Nephron progenitor cell (in vitro differentiated cells): Measurements from ENCODE around the gene RARA.

ENCODE experiments used
- DNase-seq: peaks from one replicate; pipeline ENCODE4 v3.0.0; 2021
- H3K27ac Mint-ChIP-seq: 2 replicates; pipeline ENCODE4 v1.8.0; 2021; ENCODE audit warnings: mild to moderate bottlenecking, moderate library complexity, mixed read lengths
- H3K27me3 Mint-ChIP-seq: 2 replicates; pipeline ENCODE4 v1.8.0; 2021; ENCODE audit warnings: mild to moderate bottlenecking, low read depth, mixed read lengths; ENCODE audit not compliant: poor library complexity
- H3K36me3 Mint-ChIP-seq: 2 replicates; pipeline ENCODE4 v1.8.0; 2021; ENCODE audit warnings: low read depth, mixed read lengths
- H3K4me1 Mint-ChIP-seq: 2 replicates; pipeline ENCODE4 v1.8.0; 2021; ENCODE audit warnings: mixed read lengths
- H3K4me3 Mint-ChIP-seq: 2 replicates; pipeline ENCODE4 v1.8.0; 2021; ENCODE audit warnings: mild to moderate bottlenecking, moderate library complexity, mixed read lengths
- H3K9me3 Mint-ChIP-seq: 2 replicates; pipeline ENCODE4 v1.8.0; 2021; ENCODE audit warnings: mild to moderate bottlenecking, moderate library complexity, mixed read lengths
- TF ChIP-seq, protein P1 (sequence below): fragments of 200-600 bp; sonication (generic); IDR thresholded peaks from 2 replicates; pipeline ENCODE4 v1.5.0; 2021; ENCODE audit warnings: antibody characterized with exemption

Gene RARA

DNA sequence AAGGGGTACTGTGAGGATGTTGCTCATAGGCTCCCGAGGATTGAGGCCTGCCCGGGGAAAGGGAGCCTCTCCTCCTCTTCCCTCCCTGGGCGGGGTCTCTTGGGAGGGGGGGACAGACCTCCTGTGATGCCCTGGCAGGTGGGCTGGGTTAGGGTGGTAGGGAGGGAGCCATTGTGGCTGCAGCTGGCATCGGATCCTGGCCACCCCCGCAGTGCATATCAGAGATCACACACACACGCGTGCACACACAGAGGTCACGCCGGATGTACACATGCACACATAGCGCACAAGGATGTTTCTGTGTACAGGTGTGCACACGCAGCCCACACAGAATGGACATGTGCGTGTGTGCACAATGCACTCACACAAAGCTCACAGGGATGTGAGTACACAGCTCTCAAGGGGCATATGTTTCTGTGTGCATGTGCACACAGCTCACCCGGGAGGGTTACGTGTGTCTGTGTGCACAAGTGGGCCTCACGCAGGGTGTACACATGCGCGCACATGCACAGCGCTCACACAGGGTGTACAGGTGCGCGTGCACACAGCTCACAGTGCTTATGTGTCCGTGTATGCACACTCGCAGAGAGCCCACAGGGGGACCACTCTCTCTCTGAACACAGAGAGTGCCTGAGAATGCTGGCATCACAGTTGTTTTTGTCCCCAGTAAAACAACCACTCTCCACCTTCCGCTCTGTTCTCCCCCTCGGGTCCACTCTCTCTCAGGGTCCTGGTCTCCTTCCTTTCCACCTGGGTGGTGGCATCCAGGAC, 53.1 kb downstream of the RARA start:
- TF ChIP-seq, protein P1, sequence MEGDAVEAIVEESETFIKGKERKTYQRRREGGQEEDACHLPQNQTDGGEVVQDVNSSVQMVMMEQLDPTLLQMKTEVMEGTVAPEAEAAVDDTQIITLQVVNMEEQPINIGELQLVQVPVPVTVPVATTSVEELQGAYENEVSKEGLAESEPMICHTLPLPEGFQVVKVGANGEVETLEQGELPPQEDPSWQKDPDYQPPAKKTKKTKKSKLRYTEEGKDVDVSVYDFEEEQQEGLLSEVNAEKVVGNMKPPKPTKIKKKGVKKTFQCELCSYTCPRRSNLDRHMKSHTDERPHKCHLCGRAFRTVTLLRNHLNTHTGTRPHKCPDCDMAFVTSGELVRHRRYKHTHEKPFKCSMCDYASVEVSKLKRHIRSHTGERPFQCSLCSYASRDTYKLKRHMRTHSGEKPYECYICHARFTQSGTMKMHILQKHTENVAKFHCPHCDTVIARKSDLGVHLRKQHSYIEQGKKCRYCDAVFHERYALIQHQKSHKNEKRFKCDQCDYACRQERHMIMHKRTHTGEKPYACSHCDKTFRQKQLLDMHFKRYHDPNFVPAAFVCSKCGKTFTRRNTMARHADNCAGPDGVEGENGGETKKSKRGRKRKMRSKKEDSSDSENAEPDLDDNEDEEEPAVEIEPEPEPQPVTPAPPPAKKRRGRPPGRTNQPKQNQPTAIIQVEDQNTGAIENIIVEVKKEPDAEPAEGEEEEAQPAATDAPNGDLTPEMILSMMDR, result no peak
- H3K4me3 Mint-ChIP-seq, result peak overlapping the region; percentile 68
- H3K27ac Mint-ChIP-seq, result no peak overlapping the region
- no peak for DNase-seq
- peaks cover 28% of the 10 kb centered on the region for H3K4me1 Mint-ChIP-seq
- peaks cover 50% of the 10 kb centered on the region for H3K27me3 Mint-ChIP-seq
- H3K36me3 Mint-ChIP-seq, result no peaks in the 10 kb centered on the region
- no peaks in the 10 kb centered on the region for H3K9me3 Mint-ChIP-seq

DNA sequence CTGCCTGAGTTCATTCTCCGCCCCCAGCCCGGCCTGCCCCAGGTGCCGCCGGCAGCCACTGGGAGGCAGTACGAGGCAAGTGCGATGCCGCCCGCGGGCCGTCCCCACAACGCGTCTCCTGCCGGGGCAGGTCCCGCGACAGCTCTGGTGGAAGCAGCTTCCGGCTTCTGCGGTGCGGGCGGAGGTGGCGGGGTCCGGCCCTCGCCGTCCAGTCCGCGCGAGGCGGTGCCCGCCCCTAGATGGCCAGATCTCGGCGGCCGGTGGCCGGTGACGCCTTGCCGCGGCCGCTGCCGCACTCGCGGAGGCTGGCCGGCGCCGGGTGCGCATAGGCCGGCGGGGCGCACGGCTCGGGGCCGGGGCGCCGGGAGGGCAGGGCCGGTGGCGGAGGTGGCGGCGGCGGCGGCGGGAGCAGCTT, 53.7 kb downstream of the RARA start:
- peak; percentile 84 for DNase-seq
- peaks cover 25% of the 10 kb centered on the region for H3K4me1 Mint-ChIP-seq
- no peaks in the 10 kb centered on the region for H3K36me3 Mint-ChIP-seq
- no peaks in the 10 kb centered on the region for H3K9me3 Mint-ChIP-seq
- H3K27ac Mint-ChIP-seq, result no peak overlapping the region
- H3K4me3 Mint-ChIP-seq, result peak overlapping the region; percentile 68
- H3K27me3 Mint-ChIP-seq, result peaks cover 50% of the 10 kb centered on the region
- TF ChIP-seq, protein P1, result peak; percentile 50

DNA sequence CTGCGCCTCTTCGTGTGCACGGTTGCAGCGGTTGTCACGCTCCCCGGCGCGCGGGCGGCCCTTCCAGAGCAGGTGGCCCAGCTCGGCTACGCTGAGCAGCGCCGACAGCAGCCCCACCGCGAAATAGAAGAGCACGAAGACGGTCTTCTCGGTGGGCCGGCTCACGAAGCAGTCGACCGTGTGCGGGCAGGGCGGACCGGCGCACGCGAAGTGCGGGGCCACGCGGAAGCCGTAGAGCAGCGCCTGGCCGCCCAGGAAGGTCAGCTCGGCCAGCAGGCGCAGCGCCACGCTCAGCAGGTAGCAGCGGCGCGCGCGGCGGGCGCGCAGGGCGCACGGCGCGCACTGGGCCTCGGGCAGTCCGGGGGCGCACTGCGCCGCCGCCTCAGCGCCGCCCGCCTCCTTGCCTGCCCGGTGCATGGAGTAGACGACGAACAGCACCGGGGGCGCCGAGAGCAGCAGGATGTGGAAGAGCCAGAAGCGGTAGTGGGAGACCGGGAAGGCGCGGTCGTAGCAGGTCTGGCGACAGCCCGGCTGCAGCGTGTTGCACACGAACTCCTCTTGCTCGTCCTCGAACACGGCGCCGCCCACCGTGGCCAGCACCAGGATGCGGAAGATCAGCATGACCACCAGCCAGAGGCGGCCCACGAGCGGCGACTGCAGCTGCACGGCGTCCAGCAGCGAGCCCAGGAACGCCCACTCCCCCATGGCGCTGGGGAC, 54.3 kb downstream of the RARA start:
- Mint-ChIP-seq H3K4me3 (peak overlapping the region; percentile 85), H3K4me1 (peaks cover 24% of the 10 kb centered on the region), H3K9me3 (no peaks in the 10 kb centered on the region), H3K27me3 (peaks cover 55% of the 10 kb centered on the region), H3K36me3 (no peaks in the 10 kb centered on the region), H3K27ac (no peak overlapping the region)
- TF ChIP-seq, protein P1, result no peak
- DNase-seq, result peak; percentile 60

DNA sequence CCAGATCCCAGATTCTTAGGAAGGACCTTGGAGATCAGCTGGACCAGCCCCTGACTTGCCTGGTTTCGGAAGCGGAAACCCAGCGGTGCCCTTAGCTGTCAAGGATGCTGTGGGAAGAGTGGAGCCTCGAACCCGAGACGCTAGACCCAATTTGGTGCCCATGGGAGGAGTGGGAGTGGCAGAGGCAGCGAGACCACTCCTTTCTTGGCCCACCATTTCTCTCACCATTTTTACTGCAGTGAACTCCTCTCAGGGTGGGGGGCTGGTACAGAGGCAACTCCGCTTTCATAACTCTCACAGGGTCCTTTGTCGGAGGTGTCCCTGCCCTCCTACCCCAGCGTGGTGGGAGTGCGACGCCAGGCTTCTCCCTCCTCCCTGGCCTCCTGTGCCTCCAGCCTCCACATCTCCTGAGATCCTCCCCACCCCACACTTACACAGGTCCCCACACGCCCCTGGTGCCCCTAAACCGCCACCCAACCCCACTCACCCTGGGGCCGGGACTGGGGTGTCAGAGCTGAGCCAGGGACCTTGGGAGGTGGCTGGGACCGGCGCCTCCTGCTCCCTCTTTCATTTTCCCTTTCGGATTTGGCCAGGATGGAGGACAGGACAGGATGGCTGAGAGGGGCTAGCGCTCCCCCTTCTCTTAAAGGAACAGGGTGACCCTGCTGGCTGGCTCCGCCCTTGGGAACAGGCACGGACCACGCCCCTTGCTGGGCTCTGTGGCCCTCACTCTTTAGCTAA, 55.3 kb downstream of the RARA start, which contains the start of gene GJD3:
Gene GJD3 (minus strand): TSS at position 617 of the 741 bp plus-strand sequence. CDS start 922 bp downstream, outside the sequence.
- TF ChIP-seq, protein P1, result no peak
- DNase-seq, result no peak
- Mint-ChIP-seq H3K4me1 (peaks cover 24% of the 10 kb centered on the region), H3K27ac (no peak within 1 kb of the TSS), H3K27me3 (peaks cover 60% of the 10 kb centered on the region), H3K36me3 (no peaks in the 10 kb centered on the region), H3K4me3 (peak within 1 kb of the TSS; percentile 85), H3K9me3 (no peaks in the 10 kb centered on the region)

DNA sequence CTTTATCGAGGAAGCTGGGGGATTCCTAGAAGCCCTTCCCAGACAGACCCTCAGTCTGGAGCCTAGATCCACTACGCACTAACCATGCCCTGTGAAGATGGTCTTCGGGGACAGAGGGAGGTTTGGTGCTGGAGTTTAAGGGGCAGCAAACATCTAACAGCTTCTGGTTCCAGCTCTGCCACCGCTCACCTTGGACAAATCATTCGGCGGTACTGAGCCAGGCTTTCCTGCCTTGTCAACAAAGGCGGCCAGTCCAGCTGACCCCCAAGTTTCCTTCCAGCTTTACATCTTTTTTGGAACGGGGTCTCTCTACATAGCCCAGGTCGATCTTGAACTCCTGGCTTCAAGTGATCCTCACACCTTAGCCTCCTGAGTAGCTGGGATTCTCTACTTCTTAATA, 55.9 kb downstream of the RARA start:
- H3K27ac Mint-ChIP-seq, result no peak overlapping the region
- no peaks in the 10 kb centered on the region for H3K9me3 Mint-ChIP-seq
- H3K4me3 Mint-ChIP-seq, result peak overlapping the region; percentile 85
- TF ChIP-seq, protein P1, result no peak
- peaks cover 63% of the 10 kb centered on the region for H3K27me3 Mint-ChIP-seq
- H3K36me3 Mint-ChIP-seq, result no peaks in the 10 kb centered on the region
- no peak for DNase-seq
- peaks cover 24% of the 10 kb centered on the region for H3K4me1 Mint-ChIP-seq
